Activated CD8-positive, alpha-beta memory T cell treated with anti-CD3 and anti-CD28 coated beads for 4 hours (primary cell): ENCODE data around the gene PITX1.

Source experiments
- DNase-seq, 2 donors: peaks; one replicate each; pipeline ENCODE4 v3.0.0-alpha.2; 2020; ENCODE audit warnings: low read depth in 2 of 2

Gene PITX1

GRCh38 chr5:135062216-135063055 lies 28.4 kb upstream of the PITX1 start:
- DNase-seq = no peak

GRCh38 chr5:135061001-135061400 lies 27.0 kb upstream of the PITX1 start:
- DNase-seq = no peak

DNA sequence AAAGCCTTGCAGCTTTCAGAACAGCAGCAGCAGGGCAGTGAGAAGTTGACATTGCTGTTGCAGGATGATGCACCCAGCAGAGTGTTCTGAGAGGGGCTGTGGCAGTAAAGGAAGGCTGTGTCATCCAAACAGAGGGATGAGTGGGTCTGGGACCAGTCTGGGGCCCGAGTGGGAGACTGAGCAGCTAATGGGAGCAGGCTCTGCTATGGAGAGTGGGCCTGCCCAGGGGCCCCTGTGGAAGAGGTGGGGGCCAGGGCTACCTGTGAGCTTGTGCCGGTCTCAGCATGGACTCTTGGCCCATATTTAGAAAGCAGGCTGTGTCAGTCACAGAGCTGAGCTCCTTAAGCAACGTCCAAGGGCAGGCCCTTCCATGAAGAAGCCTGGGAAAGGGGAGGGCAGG lies 26.0 kb upstream of the PITX1 start:
- no peak for DNase-seq

- no peak for DNase-seq
Observed at GRCh38 chr5:135059000-135059923, 25.2 kb upstream of the PITX1 start.

DNA sequence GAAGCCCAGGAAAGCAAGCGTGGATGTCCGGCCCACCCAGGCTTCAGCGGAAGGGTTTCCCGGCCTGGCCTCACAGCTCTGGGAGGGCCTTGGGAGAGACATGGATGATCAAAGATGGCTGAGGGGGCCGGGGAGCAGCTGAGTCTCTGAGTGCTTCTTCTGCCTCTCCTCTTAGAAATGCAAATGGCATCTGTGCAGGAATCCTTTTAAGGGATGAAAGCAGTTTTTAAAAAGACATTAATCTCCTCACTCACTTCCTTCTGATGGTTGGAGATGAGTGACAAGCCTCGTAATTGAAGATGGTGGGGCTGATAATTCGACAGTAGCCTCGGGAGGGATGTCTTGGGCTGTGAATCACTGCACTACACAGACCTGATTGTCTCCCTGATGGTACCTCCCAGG lies 24.3 kb upstream of the PITX1 start:
- no peak for DNase-seq

- no peak for DNase-seq
Observed at GRCh38 chr5:135057233-135057632, 23.2 kb upstream of the PITX1 start.

DNA sequence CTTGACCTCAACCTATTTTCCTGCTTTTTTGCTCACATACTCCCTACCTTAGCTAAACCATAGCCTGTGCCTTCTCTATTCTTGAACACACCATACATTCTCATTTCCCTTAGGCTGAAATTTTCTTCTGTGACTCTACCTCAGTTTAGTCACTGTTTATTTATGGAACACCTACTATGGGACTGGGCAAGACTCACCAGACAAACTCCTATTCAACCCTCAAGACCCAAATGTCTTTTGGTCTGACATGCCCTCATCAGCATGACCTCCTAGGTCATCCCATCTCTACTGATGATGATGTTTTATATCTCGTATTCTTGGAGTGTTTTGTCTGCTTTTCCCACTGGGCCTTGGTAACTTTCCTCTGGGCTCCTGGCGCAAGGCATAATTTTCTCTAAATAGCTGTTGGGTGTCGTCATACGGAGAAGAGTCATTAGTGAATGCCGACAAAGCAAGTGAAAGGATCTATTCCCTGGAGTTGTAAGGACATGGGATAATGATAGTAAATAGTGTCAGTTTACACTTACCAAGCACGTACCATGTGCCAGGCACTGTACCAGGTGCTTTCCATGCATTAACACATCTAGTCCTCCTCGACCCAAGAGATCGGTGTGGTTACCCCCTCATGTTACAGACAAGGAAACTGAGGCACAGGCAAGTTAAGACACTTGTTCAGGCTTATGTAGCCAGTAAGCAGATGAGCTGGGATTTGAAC lies 22.4 kb upstream of the PITX1 start:
- no peak for DNase-seq

- DNase-seq = no peak
Observed at GRCh38 chr5:135055396-135055795, 21.4 kb upstream of the PITX1 start.

- DNase-seq = no peak
Observed at GRCh38 chr5:135054546-135054945, 20.5 kb upstream of the PITX1 start.

GRCh38 chr5:135053989-135054388 lies 20.0 kb upstream of the PITX1 start:
- DNase-seq = no peak

DNA sequence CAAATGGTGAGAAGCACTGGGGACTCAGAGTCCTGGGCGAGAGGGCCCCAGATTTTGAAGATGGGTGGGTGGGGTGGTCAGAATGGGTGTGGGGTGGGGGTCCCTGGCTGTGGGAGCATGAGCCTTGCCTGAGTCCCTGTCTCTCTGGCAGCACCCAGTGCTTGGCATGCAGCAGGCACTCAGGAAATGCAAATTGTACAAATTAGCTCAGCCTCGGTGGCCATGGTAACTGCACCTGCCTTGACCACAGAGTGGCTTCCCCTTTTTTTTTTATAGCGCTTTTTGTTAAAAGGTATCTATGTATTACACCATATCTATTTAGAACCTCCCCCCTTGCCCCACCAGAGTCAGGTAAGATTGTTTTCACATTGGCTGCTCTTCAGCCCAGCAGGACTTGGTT lies 19.2 kb upstream of the PITX1 start:
- no peak for DNase-seq

- no peak for DNase-seq
Observed at GRCh38 chr5:135052511-135053145, 18.6 kb upstream of the PITX1 start.

DNA sequence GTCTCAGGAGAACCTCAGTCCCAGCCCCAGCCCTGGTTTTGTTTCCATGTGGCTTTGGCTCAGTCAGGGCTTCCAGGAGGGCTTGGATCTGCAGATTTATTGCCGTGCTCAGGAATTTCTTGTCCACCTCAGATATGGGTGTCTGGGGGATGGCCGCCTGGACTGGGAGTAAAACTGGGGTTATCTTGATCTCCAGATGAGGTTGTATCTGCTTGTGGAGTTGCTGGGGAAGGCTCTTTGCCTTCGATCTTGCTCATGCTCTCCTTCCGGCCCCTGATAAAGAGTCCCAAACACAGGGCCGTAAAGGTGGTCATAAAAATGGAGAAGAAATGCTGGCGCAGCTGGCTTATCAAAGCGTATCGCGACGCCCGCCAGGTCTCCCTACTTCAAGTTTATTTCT lies 17.8 kb upstream of the PITX1 start:
- DNase-seq = no peak

- DNase-seq = no peak
Observed at GRCh38 chr5:135051399-135051798, 17.4 kb upstream of the PITX1 start.

GRCh38 chr5:135050244-135050767 lies 16.3 kb upstream of the PITX1 start:
- DNase-seq = no peak

DNA sequence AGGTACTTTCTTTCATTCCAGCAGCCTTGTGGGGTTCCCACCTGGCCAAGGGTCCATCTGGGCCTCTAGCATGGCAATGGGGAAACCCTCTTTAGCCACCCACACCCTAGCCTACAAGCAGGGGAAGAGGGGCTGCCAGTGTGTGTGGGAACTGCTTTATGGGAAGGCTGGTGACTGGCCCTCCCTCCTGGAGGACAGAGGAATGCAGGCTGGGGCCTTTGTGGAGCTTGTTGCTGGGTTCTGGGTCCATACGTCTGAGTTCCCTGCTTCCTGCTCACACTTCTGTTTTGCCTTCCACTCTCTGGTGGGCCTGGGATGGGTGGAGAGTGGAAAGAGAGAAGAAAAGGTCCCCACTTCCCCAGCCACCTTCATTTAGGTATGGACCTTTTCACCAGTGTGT lies 14.9 kb upstream of the PITX1 start:
- DNase-seq = no peak

DNA sequence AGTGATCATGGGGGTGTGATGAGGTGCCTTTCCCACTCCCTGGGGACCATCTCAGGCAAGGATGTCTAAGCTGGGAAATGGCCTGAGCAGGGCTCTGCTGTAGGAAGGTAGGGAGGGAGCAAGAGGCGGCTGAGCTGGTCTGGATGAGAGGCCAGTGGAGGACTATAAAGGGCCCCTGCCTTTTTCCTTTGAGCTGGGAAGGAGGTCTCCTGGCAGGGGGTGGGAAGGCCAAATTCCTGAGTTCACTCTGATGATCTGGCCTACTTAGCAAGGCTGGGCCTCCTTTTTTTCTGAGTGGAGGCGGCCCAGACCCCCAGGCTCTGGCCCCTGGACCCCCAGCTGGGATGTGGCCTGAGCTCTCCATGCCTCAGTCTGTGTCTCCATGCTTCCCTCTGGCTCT lies 14.3 kb upstream of the PITX1 start:
- DNase-seq = no peak

DNA sequence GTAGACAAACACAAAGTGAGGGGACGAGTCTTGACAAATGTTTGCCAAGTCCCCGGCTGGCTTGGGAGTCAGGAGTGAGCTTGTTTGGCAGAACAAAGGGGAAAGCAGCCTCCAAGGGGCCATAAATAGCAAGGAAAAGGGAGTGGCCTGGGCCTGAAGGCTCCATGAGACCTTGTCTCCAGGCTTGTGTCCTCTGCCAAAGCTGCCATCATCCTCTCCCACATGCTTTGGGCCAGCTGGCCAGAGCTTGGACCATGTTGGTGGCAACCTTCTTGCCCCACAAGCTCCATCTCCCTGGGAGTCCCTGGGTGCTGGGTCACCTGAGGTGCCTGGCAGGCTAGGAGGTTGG lies 13.3 kb upstream of the PITX1 start:
- no peak for DNase-seq

GRCh38 chr5:135046661-135047346 lies 12.8 kb upstream of the PITX1 start:
- no peak for DNase-seq

GRCh38 chr5:135045488-135045887 lies 11.5 kb upstream of the PITX1 start:
- no peak for DNase-seq

DNA sequence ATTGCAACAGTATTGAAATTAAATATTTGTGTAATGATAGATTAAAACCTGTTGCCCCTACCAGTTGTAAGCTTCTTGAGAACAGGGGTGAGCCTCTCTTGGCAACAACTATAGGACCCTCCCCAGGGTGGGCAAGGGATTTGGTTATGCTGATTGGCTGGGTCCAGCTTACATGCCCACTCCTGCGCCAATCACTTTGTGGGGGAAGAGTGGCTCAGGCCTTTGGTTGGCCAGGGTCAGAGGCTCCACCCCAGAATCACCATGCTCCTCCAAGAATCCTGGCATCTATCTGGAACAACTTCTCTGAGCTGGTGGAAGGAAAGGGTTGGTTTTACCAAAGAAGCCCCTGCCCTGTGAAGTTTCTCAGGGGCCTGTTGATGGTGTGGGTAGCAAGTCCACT lies 8.6 kb upstream of the PITX1 start:
- no peak for DNase-seq
